Mesothelial cell of epicardium (in vitro differentiated cells): ENCODE data around the gene AOPEP. TPM values are rescaled to one million over a fixed set of nuclear protein-coding genes. Genes with fewer than 3 reads are reported as not detected.
A peak's percentile ranks its signal among the peaks of the same experiment; 100 is the strongest.

ENCODE experiments used
- DNase-seq, 2 experiments: peaks; one replicate each; pipeline ENCODE4 v3.0.0; 2021; ENCODE audit warnings: low spot score in 2 of 2; ENCODE audit not compliant: unreplicated experiment in 2 of 2
- H3K27ac Mint-ChIP-seq: 2 replicates; pipeline ENCODE4 v1.8.0; 2021; ENCODE audit warnings: mixed read lengths
- H3K27me3 Mint-ChIP-seq: 2 replicates; pipeline ENCODE4 v1.8.0; 2021; ENCODE audit warnings: low read depth, mixed read lengths
- H3K36me3 Mint-ChIP-seq: 2 replicates; pipeline ENCODE4 v1.8.0; 2021; ENCODE audit warnings: mixed read lengths
- H3K4me1 Mint-ChIP-seq: 2 replicates; pipeline ENCODE4 v1.8.0; 2021; ENCODE audit warnings: mixed read lengths
- H3K4me3 Mint-ChIP-seq: 2 replicates; pipeline ENCODE4 v1.8.0; 2021; ENCODE audit warnings: mild to moderate bottlenecking, moderate library complexity, mixed read lengths
- H3K9me3 Mint-ChIP-seq: 2 replicates; pipeline ENCODE4 v1.8.0; 2021; ENCODE audit warnings: mixed read lengths
- CTCF ChIP-seq: fragments of 200-600 bp; sonication (generic); IDR thresholded peaks from one replicate; pipeline ENCODE4 v1.5.0; 2021; ENCODE audit warnings: antibody characterized with exemption; ENCODE audit not compliant: unreplicated experiment
- total RNA-seq: library from RNA; stranded (reverse); gene quantifications from 3 replicates; pipeline ENCODE4 v1.2.1, GENCODE V29; 2021

AOPEP gene
- total RNA-seq, 1 donor from 2014 or later: 63.0 TPM

GRCh38 chr9:95108777-95109176, 382.3 kb downstream of the AOPEP start:
- peak overlapping the region; percentile 55 for H3K27ac Mint-ChIP-seq
- H3K27me3 Mint-ChIP-seq: no peaks in the 10 kb centered on the region
- H3K4me3 Mint-ChIP-seq: no peak overlapping the region
- no peaks in the 10 kb centered on the region for H3K9me3 Mint-ChIP-seq
- peaks cover 31% of the 10 kb centered on the region for H3K36me3 Mint-ChIP-seq
- no peaks in the 10 kb centered on the region for H3K4me1 Mint-ChIP-seq
- no peak for DNase-seq
- no peak for TF ChIP-seq CTCF

GRCh38 chr9:95109456-95109855, 383.0 kb downstream of the AOPEP start:
- no peak overlapping the region for H3K27ac Mint-ChIP-seq
- peaks cover 34% of the 10 kb centered on the region for H3K36me3 Mint-ChIP-seq
- H3K4me1 Mint-ChIP-seq: no peaks in the 10 kb centered on the region
- H3K27me3 Mint-ChIP-seq: no peaks in the 10 kb centered on the region
- no peak for DNase-seq
- H3K9me3 Mint-ChIP-seq: no peaks in the 10 kb centered on the region
- H3K4me3 Mint-ChIP-seq: no peak overlapping the region
- no peak for TF ChIP-seq CTCF

GRCh38 chr9:95110921-95111525, 384.5 kb downstream of the AOPEP start:
- H3K4me1 Mint-ChIP-seq: no peaks in the 10 kb centered on the region
- no peak overlapping the region for H3K4me3 Mint-ChIP-seq
- no peak for DNase-seq
- H3K36me3 Mint-ChIP-seq: peaks cover 32% of the 10 kb centered on the region
- no peak for TF ChIP-seq CTCF
- H3K27me3 Mint-ChIP-seq: no peaks in the 10 kb centered on the region
- no peaks in the 10 kb centered on the region for H3K9me3 Mint-ChIP-seq
- H3K27ac Mint-ChIP-seq: no peak overlapping the region

GRCh38 chr9:95111716-95112115, 385.2 kb downstream of the AOPEP start:
- TF ChIP-seq CTCF: no peak
- DNase-seq: no peak
- Mint-ChIP-seq H3K9me3 (no peaks in the 10 kb centered on the region), H3K27me3 (no peaks in the 10 kb centered on the region), H3K4me3 (no peak overlapping the region), H3K4me1 (peaks cover 4% of the 10 kb centered on the region), H3K27ac (no peak overlapping the region), H3K36me3 (peaks cover 28% of the 10 kb centered on the region)

GRCh38 chr9:95112436-95113280, 386.2 kb downstream of the AOPEP start:
- no peak overlapping the region for H3K4me3 Mint-ChIP-seq
- DNase-seq: no peak
- peaks cover 22% of the 10 kb centered on the region for H3K36me3 Mint-ChIP-seq
- no peaks in the 10 kb centered on the region for H3K9me3 Mint-ChIP-seq
- peaks cover 8% of the 10 kb centered on the region for H3K4me1 Mint-ChIP-seq
- no peak for TF ChIP-seq CTCF
- no peaks in the 10 kb centered on the region for H3K27me3 Mint-ChIP-seq
- no peak overlapping the region for H3K27ac Mint-ChIP-seq
